ENCODE measurements around the gene SLC35F2. TPM values are rescaled to one million over a fixed set of nuclear protein-coding genes. Genes with fewer than 3 reads are reported as not detected.

Gene SLC35F2
- total and polyA plus RNA-seq, 2 of the 13 experiments (the other 11 are each of a cell fraction or from before 2014, with no cell fraction given), result 5.8 to 20.3 TPM

DNA sequence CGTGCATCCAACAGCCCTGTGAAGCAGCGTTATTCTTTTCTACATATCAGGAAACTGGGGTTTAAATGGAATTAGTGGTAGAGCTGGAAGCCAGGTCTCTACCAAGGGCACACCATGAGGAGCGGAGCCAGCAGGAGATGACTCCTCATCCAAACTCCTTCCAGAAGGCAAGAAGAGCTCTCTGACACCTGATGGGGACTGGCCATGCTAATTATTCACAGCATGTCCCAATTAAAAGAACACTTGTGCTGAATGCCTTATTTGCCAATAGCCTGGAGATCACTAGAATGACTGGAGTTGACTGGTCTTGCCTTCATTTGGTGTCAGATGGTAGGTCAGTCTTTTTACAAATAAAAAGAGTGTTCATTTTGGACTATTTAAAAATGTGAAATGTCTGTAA lies 113.9 kb downstream of the SLC35F2 start:
- H3K79me2 ChIP-seq (ENCODE audit: insufficient read depth, low read length), result no peaks in the 10 kb centered on the region
- no peak for FAIRE-seq
- CTCF ChIA-PET (ENCODE audit: low intra/inter-chr PET ratio, low total read pairs), result no interaction called here
- no peak for TF ChIP-seq ZNF883 (CRISPR knock-in tag; IDR thresholded peaks at IDR 0.05; ENCODE audit: not compliant biosample characterization)
- no peak for TF ChIP-seq ZNF10 (CRISPR knock-in tag; IDR thresholded peaks at IDR 0.05; ENCODE audit: borderline replicate concordance, low read depth)
- TF ChIP-seq JUNB (CRISPR knock-in tag; IDR thresholded peaks at IDR 0.05; ENCODE audit: borderline replicate concordance), result no peak
- TF ChIP-seq, protein P1, sequence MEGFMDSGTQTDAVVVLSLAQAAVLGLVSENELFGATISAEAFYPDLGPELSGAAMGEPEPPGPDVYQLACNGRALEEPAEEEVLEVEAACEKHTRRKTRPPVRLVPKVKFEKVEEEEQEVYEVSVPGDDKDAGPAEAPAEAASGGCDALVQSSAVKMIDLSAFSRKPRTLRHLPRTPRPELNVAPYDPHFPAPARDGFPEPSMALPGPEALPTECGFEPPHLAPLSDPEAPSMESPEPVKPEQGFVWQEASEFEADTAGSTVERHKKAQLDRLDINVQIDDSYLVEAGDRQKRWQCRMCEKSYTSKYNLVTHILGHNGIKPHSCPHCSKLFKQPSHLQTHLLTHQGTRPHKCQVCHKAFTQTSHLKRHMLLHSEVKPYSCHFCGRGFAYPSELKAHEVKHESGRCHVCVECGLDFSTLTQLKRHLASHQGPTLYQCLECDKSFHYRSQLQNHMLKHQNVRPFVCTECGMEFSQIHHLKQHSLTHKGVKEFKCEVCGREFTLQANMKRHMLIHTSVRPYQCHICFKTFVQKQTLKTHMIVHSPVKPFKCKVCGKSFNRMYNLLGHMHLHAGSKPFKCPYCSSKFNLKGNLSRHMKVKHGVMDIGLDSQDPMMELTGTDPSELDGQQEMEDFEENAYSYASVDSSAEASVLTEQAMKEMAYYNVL (CRISPR knock-in tag; IDR thresholded peaks at IDR 0.05; ENCODE audit: borderline replicate concordance), result no peak
- TF ChIP-seq, protein P2, sequence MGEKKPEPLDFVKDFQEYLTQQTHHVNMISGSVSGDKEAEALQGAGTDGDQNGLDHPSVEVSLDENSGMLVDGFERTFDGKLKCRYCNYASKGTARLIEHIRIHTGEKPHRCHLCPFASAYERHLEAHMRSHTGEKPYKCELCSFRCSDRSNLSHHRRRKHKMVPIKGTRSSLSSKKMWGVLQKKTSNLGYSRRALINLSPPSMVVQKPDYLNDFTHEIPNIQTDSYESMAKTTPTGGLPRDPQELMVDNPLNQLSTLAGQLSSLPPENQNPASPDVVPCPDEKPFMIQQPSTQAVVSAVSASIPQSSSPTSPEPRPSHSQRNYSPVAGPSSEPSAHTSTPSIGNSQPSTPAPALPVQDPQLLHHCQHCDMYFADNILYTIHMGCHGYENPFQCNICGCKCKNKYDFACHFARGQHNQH (CRISPR knock-in tag; IDR thresholded peaks at IDR 0.05), result no peak
- TF ChIP-seq ZNF121 (CRISPR knock-in tag; IDR thresholded peaks at IDR 0.05), result no peak
- TF ChIP-seq SAFB2 (CRISPR knock-in tag; IDR thresholded peaks at IDR 0.05; ENCODE audit: borderline replicate concordance, low read depth), result no peak
- no peak for TF ChIP-seq SALL2 (CRISPR knock-in tag; IDR thresholded peaks at IDR 0.05)
- no peak for TF ChIP-seq ZNF530 (CRISPR knock-in tag; IDR thresholded peaks at IDR 0.05; ENCODE audit: low read depth)
- no peak for TF ChIP-seq HOXA7 (CRISPR knock-in tag; IDR thresholded peaks at IDR 0.05)
- no peak for TF ChIP-seq ZFX (CRISPR knock-in tag; IDR thresholded peaks at IDR 0.05; ENCODE audit: low read depth)
- TF ChIP-seq, protein P3, sequence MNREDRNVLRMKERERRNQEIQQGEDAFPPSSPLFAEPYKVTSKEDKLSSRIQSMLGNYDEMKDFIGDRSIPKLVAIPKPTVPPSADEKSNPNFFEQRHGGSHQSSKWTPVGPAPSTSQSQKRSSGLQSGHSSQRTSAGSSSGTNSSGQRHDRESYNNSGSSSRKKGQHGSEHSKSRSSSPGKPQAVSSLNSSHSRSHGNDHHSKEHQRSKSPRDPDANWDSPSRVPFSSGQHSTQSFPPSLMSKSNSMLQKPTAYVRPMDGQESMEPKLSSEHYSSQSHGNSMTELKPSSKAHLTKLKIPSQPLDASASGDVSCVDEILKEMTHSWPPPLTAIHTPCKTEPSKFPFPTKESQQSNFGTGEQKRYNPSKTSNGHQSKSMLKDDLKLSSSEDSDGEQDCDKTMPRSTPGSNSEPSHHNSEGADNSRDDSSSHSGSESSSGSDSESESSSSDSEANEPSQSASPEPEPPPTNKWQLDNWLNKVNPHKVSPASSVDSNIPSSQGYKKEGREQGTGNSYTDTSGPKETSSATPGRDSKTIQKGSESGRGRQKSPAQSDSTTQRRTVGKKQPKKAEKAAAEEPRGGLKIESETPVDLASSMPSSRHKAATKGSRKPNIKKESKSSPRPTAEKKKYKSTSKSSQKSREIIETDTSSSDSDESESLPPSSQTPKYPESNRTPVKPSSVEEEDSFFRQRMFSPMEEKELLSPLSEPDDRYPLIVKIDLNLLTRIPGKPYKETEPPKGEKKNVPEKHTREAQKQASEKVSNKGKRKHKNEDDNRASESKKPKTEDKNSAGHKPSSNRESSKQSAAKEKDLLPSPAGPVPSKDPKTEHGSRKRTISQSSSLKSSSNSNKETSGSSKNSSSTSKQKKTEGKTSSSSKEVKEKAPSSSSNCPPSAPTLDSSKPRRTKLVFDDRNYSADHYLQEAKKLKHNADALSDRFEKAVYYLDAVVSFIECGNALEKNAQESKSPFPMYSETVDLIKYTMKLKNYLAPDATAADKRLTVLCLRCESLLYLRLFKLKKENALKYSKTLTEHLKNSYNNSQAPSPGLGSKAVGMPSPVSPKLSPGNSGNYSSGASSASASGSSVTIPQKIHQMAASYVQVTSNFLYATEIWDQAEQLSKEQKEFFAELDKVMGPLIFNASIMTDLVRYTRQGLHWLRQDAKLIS (CRISPR knock-in tag; IDR thresholded peaks at IDR 0.05), result no peak
- TF ChIP-seq, protein P4, sequence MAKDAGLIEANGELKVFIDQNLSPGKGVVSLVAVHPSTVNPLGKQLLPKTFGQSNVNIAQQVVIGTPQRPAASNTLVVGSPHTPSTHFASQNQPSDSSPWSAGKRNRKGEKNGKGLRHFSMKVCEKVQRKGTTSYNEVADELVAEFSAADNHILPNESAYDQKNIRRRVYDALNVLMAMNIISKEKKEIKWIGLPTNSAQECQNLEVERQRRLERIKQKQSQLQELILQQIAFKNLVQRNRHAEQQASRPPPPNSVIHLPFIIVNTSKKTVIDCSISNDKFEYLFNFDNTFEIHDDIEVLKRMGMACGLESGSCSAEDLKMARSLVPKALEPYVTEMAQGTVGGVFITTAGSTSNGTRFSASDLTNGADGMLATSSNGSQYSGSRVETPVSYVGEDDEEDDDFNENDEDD (CRISPR knock-in tag; IDR thresholded peaks at IDR 0.05; ENCODE audit: borderline replicate concordance), result no peak
- no peak for TF ChIP-seq ZNF782 (CRISPR knock-in tag; IDR thresholded peaks at IDR 0.05; ENCODE audit: borderline replicate concordance)

More for the DNA sequence above, 113.9 kb downstream of the SLC35F2 start:
- no peaks in the 10 kb centered on the region for H3K4me1 ChIP-seq (ENCODE audit: insufficient read depth, low read length)
- DNase-seq (ENCODE audit: low spot score) (no peak), ATAC-seq (no peak)
- peaks cover 0 to 3% of the 10 kb centered on the region in 2 experiments; a peak in 2 of 5 replicates for H3K27me3 ChIP-seq (ENCODE audit: control insufficient read depth in 1 of 2, insufficient read depth in 2 of 2, low read length in 2 of 2)
- H4K20me1 ChIP-seq (ENCODE audit: insufficient read depth, low read length), result no peaks in the 10 kb centered on the region
- H3K4me2 ChIP-seq (ENCODE audit: low read depth, low read length), result no peak overlapping the region
- WGBS (ENCODE audit: low lambda C conversion rate), result 3% methylated on average over 3 of the region's 3 CpGs
- in situ Hi-C loops (cut with HindIII; ENCODE audit: extremely low pct_ligation_motif_present, low pct_unique_long_range_greater_than_20kb) (no loop called here), intact Hi-C loops (cut with micrococcal nuclease; ENCODE audit: unreplicated experiment) (no loop called here)
- no peak overlapping the region for H2AFZ ChIP-seq (ENCODE audit: low read length)
- POLR2A ChIA-PET, result no interaction called here
- H3K36me3 ChIP-seq (replicated peaks in 1 of 2; ENCODE audit: control insufficient read depth in 1 of 2, insufficient read depth in 2 of 2, low read length in 2 of 2), result no peaks in the 10 kb centered on the region
- H3K9me3 ChIP-seq (ENCODE audit: low read length), result no peaks in the 10 kb centered on the region
- H3K27ac ChIP-seq (ENCODE audit: extremely low read length, insufficient read depth, low read length), result no peak overlapping the region
- no TSS peak for BruUV-seq (replicated peaks)
- no peak overlapping the region for H3K4me3 ChIP-seq (replicated peaks in 1 of 3; ENCODE audit: insufficient read depth in 1 of 3, low read depth in 2 of 3, low read length in 3 of 3)
- no peak overlapping the region for H3K9ac ChIP-seq (ENCODE audit: insufficient read depth, low read depth, low read length)

All from HepG2 (cell line).